AG20443 (cell line): Measurements from ENCODE around the gene ZNF282.

ENCODE experiments used
- DNase-seq: peaks from one replicate; pipeline ENCODE4 v3.0.0; 2012; ENCODE audit warnings: low spot score, mixed read lengths

The ZNF282 gene

GRCh38 chr7:149194799-149195179 lies 557 bp upstream of the ZNF282 start:
- DNase-seq: no peak

GRCh38 chr7:149196151-149196704 lies 882 bp downstream of the ZNF282 start:
- DNase-seq: peak; percentile 19

GRCh38 chr7:149196705-149197171 lies 1.4 kb downstream of the ZNF282 start:
- peak; percentile 62 for DNase-seq

GRCh38 chr7:149197675-149198074 lies 2.3 kb downstream of the ZNF282 start:
- no peak for DNase-seq

GRCh38 chr7:149198161-149198816 lies 2.9 kb downstream of the ZNF282 start:
- DNase-seq: no peak

GRCh38 chr7:149199234-149199995 lies 4.1 kb downstream of the ZNF282 start:
- no peak for DNase-seq

- DNase-seq: no peak
Measured at GRCh38 chr7:149202831-149203231, 7.5 kb downstream of the ZNF282 start.

- DNase-seq: no peak
Measured at GRCh38 chr7:149205690-149206381, 10.5 kb downstream of the ZNF282 start.

GRCh38 chr7:149207324-149208035 lies 12.1 kb downstream of the ZNF282 start:
- DNase-seq: no peak

GRCh38 chr7:149209518-149210269 lies 14.3 kb downstream of the ZNF282 start:
- peak; percentile 68 for DNase-seq

- DNase-seq: no peak
Measured at GRCh38 chr7:149210551-149210950, 15.2 kb downstream of the ZNF282 start.

GRCh38 chr7:149214020-149214720 lies 18.8 kb downstream of the ZNF282 start:
- DNase-seq: no peak

- DNase-seq: no peak
Measured at GRCh38 chr7:149216402-149216801, 21.1 kb downstream of the ZNF282 start.

- no peak for DNase-seq
Measured at GRCh38 chr7:149217570-149217969, 22.2 kb downstream of the ZNF282 start.

GRCh38 chr7:149218469-149219420 lies 23.4 kb downstream of the ZNF282 start:
- DNase-seq: no peak

- DNase-seq: peak; percentile 82
Measured at GRCh38 chr7:149220534-149220933, 25.2 kb downstream of the ZNF282 start.

GRCh38 chr7:149223176-149223575 lies 27.8 kb downstream of the ZNF282 start:
- DNase-seq: no peak

- DNase-seq: no peak
Measured at GRCh38 chr7:149223761-149224160, 28.4 kb downstream of the ZNF282 start.

- DNase-seq: no peak
Measured at GRCh38 chr7:149224352-149224751, 29.0 kb downstream of the ZNF282 start.
